HG03159 (cell line): ENCODE measurements around the gene FAM20C.
"Not testable (repeated sequence)": the region's sequence is repeated elsewhere in the genome, so short reads cannot be mapped to it uniquely, and the experiment has no call there.

Experiments
- ATAC-seq: cut with Tn5 transposase; IDR thresholded peaks from one replicate; pipeline ENCODE4 v1.9.1; 2021; ENCODE audit warnings: mild to moderate bottlenecking, moderate library complexity; ENCODE audit not compliant: unreplicated experiment

FAM20C gene

DNA sequence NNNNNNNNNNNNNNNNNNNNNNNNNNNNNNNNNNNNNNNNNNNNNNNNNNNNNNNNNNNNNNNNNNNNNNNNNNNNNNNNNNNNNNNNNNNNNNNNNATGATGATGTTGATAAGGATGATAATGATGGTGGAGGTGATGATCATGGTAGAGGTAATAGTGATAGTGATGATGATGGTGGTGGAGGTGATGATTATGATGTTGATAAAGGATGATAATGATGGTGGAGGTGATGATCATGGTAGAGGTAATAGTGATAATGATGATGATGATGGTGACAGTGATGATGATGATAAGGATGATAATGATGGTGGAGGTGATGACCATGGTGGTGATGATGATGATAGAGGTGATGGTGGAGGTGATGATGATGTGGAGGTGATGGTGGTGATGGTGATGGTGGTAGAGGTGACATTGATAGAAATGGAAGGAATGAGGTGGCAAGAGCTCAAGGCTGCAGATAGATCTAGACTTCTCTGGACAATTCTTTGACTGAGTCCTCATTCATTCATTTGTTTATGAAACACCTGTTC, 47.8 kb downstream of the FAM20C start:
- no peak for ATAC-seq

DNA sequence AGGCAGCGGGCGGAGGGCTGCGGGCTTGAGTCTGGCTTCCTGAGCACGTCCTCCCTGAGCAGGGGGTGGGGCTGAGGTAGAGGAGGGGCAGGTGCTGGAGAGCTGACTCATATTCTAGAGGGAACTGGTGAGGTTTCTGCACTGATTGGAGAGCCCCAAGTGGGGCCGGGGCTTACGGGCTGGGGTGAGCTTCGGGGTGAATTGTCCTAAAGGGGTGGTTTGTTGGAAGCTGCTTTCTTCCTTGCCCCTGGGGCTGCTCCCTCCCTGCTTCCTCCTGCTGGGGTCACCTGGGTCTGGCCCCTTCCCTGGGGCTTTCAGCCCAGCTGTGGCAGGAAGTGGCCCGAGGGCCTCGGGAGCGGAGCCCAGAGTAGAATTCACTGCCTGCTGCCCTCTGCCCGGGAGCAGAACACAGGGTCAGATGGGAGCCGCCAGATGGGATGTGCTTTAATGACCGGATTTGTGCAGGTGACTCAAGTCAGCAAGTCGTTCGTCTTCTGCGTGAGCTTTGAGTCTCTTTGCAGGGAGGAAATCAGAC, 48.6 kb downstream of the FAM20C start:
- no peak for ATAC-seq

DNA sequence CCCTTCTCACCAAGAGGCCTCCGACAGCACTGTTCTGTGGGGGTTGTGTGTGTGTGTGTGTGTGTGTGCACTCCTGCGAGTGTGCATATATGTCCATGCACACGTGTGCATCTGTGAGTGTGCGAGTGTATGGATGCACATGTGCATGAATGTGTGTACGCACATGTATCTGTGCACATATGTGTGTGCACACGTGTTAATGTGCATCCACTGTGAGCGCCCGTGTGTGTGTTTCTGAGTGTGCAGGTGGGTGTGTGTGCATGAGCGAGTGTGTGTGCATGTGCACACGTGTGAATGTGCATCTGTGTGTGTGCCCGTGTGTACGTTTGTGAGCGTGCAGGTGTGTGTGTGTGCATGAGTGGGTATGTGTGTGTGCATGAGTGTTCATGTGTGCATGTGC, 49.1 kb downstream of the FAM20C start:
- no peak for ATAC-seq

DNA sequence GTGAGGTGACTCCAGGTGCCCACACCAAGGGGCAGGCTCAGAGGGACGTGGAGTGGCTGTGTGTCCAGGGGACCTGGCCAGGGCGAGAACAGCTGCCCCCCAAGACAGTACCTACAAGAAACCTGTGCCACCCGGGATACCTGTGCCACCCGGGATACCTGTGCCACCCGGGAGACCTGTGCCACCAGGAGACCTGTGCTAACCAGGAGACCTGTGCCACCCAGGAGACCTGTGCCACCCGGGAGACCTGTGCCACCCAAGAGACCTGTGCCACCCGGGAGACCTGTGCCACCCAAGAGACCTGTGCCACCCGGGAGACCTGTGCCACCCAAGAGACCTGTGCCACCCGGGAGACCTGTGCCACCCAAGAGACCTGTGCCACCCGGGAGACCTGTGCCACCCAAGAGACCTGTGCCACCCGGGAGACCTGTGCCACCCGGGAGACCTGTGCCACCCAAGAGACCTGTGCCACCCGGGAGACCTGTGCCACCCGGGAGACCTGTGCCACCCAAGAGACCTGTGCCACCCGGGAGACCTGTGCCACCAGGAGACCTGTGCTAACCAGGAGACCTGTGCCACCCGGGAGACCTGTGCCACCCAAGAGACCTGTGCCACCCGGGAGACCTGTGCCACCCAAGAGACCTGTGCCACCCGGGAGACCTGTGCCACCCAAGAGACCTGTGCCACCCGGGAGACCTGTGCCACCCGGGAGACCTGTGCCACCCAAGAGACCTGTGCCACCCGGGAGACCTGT, 50.6 kb downstream of the FAM20C start:
- ATAC-seq = not testable (repeated sequence)

DNA sequence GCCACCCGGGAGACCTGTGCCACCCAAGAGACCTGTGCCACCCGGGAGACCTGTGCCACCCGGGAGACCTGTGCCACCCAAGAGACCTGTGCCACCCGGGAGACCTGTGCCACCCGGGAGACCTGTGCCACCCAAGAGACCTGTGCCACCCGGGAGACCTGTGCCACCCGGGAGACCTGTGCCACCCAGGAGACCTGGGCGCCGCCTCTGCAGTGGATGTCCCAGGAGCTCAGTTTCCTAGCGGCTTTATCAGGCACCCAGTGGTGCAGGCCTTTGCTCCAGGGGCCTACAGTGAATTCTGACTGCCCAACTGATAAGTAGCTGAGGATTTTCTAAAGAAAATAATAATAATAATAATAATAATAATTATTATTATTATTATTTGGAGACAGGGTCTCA, 51.2 kb downstream of the FAM20C start:
- ATAC-seq = not testable (repeated sequence)

DNA sequence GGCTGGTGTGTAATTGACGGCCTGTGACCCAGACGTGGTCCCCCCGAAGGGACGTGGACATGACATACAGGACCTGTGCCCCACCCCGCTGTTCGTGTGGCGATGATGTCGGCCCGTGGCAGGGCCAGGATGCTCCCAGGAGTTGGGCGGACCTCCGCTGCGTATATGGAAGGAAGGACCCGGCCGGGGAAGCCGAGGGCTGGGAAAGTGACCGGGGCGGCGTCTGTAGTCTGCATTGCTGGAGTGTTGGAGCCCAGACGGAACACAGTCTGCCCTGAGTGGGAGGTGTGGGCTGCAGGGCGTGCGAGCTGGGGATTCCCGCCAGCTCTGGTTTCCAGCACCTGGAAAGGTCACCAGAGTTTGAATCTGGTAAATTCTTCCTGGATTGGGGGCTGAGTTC, 52.6 kb downstream of the FAM20C start:
- ATAC-seq = no peak

DNA sequence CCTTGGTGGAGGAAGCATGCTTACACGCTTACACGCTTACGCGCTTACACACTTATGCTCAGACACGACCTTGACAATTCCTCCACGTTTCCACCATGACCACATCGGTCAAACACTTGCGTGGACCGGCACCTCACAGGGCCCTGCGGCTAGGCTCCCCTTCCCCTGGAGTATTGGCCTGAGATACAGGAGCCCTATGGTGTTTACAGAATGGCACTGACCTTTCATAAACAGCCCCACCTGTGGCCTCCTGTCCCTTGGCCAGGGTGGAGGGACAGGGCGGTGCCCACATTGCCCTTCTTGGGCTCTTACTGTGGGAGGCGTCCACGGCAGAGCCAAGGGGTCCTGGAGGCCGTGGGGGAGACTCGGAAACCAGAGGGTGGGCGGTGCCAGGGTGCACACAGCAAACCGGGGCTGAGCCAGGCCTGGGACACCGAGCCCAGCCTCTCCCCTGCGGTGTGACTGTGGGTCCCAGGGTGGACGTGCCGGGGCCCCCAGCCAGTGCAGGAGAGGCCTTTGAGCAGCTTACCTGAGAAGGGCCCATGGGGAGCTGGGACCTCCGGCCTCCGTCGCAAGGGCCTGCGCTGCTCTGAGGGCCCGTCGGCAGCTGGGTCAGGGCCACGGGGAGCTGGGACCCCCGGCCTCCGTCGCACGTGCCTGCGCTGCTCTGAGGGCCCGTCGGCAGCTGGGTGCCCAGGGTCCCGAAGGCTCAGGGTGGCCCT, 53.4 kb downstream of the FAM20C start:
- no peak for ATAC-seq

DNA sequence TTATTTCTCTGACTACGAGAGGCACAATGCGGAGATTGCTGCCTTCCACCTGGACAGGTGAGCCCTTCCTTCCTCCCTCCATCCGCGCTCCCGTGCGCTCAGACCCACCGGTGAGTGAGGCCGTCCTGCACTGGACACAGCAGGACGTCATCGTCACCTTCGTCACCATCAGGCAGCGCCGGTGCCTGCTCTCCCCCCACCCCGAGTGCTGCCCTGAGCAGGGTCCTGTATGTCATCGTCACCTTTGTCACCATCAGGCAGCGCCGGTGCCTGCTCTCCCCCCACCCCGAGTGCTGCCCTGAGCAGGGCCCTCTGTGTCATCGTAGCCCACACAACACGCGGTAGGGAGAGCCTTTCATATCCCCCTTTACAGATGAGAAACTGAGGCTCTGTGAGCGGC, 54.1 kb downstream of the FAM20C start:
- no peak for ATAC-seq

DNA sequence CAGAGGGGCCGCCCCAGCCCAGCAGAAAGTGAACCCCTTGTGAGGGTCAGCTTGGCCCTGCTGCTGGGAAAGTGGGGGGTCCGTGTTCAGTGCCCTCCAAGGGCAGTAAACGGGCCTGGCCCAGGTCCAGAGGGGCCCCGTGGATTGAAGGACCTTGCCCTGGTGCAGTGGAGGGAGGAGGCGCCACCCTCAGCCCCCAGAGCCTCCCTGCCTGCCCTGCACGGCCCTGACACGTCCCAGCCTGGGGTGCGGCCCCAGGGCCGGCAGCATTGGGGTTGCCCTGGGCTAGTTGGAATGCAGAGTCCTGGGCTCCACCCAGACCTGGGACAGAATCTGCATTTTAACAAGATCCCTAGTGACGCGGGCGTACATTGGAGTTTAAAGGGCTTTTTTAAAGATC, 54.8 kb downstream of the FAM20C start:
- ATAC-seq = no peak

DNA sequence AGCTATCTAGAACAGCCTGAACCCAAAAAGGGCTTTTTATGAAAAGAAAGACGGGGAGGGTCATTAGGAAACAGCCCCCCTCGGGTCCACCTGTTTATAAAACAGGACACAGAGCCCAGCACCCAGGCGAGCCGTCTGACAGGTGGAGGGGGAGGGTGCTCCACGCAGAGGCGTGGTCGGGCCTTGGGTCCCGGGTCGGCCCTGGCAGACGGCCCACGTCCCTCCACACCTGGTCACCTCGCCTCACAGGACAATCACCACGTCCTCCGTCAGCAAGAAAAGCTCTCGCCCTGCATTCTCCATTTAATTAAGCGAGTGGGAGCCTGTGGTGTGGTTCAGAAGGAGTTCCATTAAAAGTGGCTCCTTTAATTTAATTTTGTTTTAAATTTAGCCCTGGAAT, 55.3 kb downstream of the FAM20C start:
- no peak for ATAC-seq

DNA sequence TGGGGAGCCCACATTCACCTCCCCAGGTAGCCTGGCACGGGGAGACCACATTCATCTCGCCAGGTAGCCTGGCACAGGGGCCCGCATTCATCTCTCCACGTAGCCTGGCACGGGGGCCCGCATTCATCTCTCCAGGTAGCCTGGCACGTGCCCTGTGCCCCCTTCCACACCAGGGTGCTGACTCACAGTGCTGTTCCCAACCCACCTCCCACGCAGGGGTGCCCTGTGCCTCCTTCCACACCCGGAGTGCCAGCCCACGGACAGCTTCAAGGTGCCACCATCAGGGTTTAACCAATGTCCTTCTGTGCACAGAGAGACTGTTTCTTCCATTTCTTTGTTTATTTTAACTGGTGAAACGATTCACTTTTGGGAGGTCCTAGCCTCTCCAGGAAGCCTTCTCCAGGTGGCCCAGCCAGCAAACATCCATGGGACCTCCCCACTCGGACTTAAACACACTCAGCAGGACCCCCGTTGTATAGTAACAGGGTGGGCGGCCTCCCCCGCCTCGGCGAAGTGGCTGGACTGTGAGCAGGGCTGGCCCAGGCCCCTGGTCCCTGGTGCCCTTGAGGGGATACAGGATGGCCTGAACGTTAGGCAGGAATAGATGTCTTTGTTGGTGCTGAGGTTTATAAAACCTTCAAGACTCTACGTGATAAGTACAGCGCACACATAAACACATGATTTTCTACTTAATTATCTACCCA, 56.5 kb downstream of the FAM20C start:
- no peak for ATAC-seq

DNA sequence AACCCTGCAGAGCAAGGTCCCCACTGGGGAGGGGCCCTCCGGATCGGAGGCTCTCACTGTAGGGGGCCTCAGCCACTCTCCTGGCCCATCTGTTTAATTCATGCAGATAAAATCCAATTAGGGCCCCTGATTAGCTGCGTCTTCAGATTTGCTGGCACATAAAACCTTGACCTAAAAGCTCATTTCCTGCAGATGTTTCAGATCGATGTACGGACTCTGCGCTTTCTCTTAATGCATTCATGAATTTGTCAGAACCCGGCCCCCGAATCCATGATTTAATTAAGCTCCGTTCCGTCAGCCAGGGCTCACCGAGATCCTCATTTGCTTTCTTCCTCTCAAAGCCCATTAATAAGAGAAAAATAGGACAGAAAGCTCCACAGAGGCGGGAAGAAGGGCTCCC, 57.6 kb downstream of the FAM20C start:
- no peak for ATAC-seq

DNA sequence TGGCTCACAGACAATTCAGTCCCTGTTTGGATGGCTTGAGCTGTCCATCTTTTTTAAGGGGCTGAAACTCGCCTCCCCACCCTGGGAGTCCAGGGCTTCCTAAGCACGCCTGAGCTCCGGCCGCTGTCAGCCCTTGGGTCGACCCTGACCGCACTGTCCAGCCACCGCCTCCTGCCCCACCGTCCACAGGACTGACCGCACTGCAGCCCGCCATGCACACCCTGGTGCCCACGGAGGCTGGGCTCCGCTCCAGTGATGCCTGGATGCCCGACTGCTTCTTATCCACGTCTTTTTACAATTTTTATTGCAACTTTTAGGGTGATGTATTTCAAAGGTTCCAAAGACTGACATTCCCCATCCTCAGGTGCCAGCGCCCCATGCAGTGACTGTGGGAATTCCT, 58.2 kb downstream of the FAM20C start:
- ATAC-seq = no peak

DNA sequence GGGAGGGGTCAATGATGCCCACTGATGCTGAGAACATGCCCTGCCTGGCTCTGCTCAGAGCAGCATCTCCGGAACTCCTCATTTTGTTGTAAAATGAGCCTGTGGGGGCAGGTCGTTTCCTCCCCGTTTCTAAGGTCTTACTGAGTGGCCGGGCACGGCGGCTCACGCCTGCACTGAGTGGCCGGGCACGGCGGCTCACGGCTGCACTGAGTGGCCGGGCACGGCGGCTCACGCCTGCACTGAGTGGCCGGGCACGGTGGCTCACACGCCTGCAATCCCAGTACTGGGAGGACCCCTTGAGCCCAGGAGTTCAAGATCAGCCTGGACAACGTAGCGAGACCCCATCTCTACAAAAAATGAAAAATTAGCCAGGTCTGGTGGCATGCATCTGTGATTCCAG, 58.6 kb downstream of the FAM20C start:
- no peak for ATAC-seq

DNA sequence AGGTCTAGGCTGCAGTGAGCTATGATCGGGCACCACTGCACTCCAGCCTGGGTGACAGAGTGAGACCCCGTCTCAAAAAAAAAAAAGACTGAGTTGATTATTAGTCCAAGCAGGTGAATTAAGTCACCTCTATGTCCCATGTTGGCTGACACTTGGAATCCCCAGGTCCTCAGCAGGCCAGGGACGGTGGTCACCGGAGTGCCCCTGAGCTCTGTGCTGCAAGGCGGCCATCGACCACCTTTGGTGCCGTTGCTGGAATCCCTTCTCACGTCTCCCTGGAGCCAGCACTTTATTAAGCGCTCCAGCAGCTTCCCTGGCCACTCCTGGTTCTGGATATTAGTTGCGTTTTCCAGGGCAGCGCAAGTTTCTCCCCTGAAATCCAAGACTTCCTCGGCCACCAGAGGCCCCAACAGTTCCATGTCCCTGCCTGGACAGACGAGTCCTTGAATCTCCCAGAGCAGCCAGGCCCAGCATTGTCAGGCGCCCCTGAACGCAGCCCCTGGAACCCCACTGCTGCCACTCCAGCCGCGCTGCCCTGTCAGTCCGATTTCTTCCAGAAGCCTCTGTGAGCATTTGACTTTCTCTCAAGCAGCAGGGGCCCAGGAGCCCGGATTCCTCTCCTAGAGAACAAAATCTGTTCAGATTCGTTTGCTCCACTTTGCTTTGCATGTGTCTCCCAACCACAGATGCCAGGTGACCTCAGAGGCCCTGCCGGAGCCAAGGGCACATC, 59.2 kb downstream of the FAM20C start:
- no peak for ATAC-seq

DNA sequence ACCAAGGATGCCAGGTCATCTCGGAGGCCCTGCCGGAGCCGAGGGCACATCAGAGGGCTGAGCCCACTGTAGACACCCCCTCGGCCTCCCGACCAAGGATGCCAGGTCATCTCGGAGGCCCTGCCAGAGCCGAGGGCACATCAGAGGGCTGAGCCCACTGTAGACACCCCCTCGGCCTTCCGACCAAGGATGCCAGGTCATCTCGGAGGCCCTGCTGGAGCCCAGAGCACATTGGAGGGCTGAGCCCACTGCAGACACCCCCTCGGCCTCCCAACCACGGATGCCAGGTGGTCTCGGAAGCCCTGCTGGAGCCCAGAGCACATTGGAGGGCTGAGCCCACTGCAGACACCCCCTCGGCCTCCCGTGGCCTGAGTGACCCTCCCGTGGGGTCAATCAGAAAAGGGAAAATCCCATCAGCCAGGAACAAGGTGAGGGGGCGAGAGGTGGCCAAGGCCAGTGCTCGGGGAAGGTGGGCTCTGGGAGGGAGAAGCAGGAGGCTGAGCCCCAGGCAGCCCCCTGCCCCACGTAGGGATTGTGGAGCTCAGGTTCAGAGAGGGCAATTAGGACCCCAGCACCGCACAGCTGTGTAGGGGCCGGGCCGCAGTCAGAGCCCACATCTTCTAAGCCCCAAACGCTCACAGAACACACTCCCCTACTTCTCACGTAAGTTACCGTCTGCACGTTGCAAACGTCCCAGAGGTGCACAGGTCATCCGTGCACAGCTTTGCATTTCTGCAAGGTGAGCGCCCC, 60.0 kb downstream of the FAM20C start:
- no peak for ATAC-seq

DNA sequence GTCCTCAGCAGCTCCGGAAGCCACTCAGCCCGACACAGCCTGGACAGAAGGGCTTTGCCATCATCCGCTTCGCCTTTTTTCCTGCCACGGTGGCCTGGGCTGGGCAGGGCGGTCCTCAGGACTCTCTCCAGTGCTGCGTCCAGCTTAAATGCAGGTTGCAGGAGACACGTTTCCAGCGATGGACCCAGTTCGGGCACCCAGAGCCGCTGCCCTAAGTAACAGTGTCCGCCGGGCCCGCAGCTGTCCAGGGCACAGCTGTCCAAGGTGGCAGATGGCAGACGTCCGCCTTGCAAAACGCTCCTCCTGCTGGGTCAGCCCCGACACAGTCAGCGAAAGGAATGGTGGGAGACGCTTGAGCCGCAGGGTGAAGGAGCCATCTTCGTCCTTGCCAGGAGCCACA, 60.6 kb downstream of the FAM20C start:
- ATAC-seq = no peak

DNA sequence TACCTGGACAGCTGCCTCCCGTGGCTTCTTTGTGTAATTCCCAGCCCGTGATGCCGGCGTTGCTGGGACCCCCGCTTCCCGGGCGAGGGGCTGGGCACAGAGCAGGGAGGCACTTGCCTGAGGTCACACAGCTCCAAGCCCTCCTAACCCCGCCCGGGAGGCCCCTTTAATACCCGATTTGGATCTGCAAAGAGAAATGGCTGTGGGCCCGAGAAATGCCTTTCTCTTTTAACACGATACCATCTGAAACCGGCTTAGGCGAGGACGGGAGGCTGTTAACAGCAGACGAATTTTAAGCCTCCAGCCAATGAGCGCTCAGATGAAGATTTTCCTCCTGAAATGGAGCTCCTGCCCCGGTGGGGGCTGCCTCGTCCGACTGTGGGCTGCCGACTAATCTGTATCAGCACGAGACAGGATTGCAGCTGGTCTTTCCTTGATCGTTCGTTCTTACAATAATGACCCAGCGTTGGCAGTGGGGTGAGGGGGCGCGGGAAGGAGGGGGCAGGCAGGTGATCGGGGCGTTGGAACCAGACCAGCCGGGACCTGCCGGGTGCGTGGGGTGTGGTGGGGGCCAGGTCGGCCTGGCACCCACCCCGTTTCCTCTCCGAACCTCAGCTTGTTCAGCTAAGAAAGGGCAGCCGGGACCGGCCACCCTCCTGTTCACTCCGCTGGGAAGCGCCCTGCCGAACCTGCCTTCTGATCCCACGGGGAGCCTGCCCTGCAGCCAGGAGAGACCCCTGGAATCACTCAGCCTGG, 61.4 kb downstream of the FAM20C start:
- no peak for ATAC-seq

DNA sequence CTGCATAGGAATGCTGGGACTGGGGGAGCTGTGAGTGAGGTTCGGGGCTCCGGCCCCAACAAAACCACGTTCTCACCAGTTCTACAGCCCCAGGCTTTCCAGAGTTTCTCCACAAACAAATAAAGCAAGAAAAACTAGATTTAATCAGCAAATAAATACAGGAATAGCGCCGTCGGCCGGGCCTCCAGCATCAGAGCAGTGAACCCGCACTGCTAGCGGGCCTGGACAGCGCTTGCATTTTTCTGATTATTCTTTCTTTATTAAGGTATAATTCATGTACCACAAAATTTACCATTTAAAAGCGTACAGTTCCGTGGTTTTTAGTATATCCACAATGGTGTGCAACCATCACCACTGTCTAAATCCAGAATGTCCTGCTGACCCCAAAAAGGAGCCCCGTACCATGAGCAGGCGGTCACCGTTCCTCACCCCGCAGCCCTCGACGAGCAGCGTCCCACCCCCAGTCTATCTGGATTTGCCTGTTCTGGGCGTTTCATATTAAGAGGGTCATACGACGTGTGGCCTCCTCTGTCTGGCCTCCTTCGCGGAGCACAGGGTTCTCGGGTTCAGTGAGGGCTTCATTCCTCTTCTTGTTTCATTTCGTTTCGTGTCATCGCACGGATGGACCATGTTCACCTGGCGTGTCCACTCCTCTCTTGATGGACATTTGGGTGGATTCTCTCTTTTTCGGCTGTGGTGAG, 62.1 kb downstream of the FAM20C start:
- no peak for ATAC-seq
